IMR-90 (cell line): Measurements from ENCODE around the gene GABRP.

Experiments
- CTCF ChIP-seq: conservative IDR thresholded peaks from 2 replicates; pipeline ENCODE4 v1.5.1; 2012; ENCODE audit warnings: mild to moderate bottlenecking, low read depth, low read length, improper control_type of control experiment
- ELK1 ChIP-seq: fragments of 150-350 bp; IDR thresholded peaks from 2 replicates; pipeline ENCODE4 v1.6.1; 2016; ENCODE audit warnings: low read depth, mild to moderate bottlenecking, low read length, moderate library complexity, borderline replicate concordance
- MAZ ChIP-seq: IDR thresholded peaks from 2 replicates; pipeline ENCODE4 v1.6.1; 2012; ENCODE audit warnings: low read depth, mild to moderate bottlenecking, low read length, improper control_type of control experiment, moderate library complexity, borderline replicate concordance
- RAD21 ChIP-seq: IDR thresholded peaks from 2 replicates; pipeline ENCODE4 v1.6.1; 2012; ENCODE audit warnings: low read length, improper control_type of control experiment

- TF ChIP-seq MAZ (no peak), CTCF (no peak), ELK1 (no peak), RAD21 (no peak)
These were observed 61.1 kb downstream of the GABRP start for GRCh38 chr5:170844651-170845050.
